ENCODE data around the gene GEMIN7. TPM values are rescaled to one million over a fixed set of nuclear protein-coding genes. Genes with fewer than 3 reads are reported as not detected.

GEMIN7 gene
- total RNA-seq, 1 donor from 2014 or later = 39.4 TPM

DNA sequence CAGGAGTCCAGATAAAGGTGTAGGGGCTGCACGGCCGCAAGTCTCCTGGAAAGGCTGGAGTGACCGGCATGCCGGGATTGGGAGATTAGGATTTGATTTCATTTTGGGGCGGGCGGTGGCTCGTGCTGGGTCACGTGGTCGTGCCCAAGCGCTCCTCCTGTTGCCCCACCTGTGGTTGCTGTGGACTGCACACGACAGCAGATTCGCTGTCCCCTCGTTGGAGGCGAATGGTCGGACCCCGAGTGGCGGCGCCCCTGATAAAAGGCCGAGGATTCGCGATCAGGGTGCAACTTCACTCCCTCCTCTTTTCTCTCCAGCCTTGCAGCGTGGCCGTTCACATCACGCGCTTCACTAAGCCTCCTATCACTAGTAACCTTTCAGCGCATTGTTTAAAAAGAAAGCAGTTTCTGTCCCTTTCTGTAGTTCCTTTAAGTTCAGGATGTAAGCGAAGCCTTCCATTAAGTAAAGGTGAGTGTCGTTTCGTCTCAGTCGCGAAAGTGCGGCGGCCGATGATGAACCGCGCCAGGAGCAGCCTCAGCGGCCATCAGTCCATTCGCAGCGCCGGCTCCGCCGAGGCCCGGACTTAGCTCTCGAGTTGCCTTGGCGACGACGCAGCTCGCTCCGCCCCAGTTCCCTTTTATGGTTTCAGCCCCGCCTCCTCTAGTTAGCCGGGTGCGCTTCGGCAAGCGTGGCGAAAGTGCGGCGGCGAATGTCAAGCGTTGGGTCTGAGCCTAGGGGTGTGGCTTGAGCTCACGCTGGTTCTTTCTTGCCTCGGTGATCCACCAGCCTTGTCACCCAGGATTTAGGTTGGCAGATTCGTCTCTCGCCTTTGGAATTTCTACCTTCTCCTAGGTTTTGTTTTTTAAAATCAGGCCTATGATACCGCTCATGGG is 12.2 kb downstream of the GEMIN7 start:
- peak overlapping the region; percentile 100 for H3K27ac Mint-ChIP-seq
- peaks cover 27% of the 10 kb centered on the region for H3K4me1 Mint-ChIP-seq (ENCODE audit: low read depth)
- peaks cover 10% of the 10 kb centered on the region for H3K36me3 Mint-ChIP-seq (ENCODE audit: insufficient read depth)
- H3K4me3 Mint-ChIP-seq (ENCODE audit: low read depth) = peak overlapping the region; percentile 81
- DNase-seq (ENCODE audit: low spot score, unreplicated experiment) = peak; percentile 98
- TF ChIP-seq, protein P1, sequence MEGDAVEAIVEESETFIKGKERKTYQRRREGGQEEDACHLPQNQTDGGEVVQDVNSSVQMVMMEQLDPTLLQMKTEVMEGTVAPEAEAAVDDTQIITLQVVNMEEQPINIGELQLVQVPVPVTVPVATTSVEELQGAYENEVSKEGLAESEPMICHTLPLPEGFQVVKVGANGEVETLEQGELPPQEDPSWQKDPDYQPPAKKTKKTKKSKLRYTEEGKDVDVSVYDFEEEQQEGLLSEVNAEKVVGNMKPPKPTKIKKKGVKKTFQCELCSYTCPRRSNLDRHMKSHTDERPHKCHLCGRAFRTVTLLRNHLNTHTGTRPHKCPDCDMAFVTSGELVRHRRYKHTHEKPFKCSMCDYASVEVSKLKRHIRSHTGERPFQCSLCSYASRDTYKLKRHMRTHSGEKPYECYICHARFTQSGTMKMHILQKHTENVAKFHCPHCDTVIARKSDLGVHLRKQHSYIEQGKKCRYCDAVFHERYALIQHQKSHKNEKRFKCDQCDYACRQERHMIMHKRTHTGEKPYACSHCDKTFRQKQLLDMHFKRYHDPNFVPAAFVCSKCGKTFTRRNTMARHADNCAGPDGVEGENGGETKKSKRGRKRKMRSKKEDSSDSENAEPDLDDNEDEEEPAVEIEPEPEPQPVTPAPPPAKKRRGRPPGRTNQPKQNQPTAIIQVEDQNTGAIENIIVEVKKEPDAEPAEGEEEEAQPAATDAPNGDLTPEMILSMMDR (IDR thresholded peaks at IDR 0.05; ENCODE audit: unreplicated experiment) = no peak
- H3K9me3 Mint-ChIP-seq (ENCODE audit: low read depth) = no peaks in the 10 kb centered on the region
- no peaks in the 10 kb centered on the region for H3K27me3 Mint-ChIP-seq

DNA sequence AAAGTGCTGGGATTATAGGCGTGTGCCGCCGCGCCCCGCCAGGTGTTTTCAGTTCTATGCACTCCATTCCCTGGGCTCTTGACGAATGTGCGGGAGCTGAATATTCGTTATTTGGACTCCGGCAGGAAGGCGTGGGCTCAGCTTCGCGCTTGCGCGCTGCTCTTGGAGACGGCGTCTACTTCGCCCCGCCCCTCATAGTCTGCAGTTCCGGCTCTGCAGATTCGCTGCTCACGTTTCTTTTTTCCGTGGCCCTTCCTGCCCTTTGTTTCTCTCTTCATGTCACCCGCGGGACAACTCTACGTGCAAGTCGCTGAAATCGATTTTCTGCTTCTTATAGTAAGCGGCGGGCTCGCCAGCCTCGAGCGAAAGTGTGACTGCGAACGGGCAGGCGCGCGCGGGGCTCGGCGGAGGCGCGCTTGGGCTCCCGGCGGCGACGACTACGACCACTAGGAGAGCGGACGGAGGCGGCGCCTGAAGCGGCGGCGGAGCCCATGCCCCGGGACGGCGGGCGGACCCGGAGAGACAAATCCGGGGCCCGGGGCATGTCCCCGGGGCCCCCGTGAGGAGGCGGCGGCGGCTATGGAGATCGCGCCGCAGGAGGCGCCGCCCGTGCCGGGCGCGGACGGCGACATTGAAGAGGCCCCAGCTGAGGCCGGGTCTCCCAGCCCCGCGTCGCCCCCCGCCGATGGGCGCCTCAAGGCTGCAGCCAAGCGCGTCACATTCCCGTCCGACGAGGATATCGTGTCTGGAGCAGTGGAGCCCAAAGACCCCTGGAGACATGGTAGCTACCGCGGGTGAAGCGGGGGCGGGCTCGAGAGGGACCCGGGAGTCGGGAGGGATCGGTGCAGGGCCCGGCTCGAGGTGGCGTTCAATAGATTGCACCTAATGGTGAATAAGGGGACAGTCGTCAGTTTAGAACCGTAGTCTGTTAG is 14.0 kb downstream of the GEMIN7 start, which contains the start of gene PPP1R37:
Gene PPP1R37 (plus strand): TSS at position 433 of the 932 bp plus-strand sequence. CDS start 147 bp downstream, at position 580.
- TF ChIP-seq, protein P1 (IDR thresholded peaks at IDR 0.05; ENCODE audit: unreplicated experiment) = peak; percentile 50
- H3K4me1 Mint-ChIP-seq (ENCODE audit: low read depth) = peaks cover 42% of the 10 kb centered on the region
- H3K36me3 Mint-ChIP-seq (ENCODE audit: insufficient read depth) = peaks cover 6% of the 10 kb centered on the region
- DNase-seq (ENCODE audit: low spot score, unreplicated experiment) = peak; percentile 85
- H3K27ac Mint-ChIP-seq = peak within 1 kb of the TSS; percentile 100
- no peaks in the 10 kb centered on the region for H3K9me3 Mint-ChIP-seq (ENCODE audit: low read depth)
- H3K4me3 Mint-ChIP-seq (ENCODE audit: low read depth) = peak within 1 kb of the TSS; percentile 81
- no peaks in the 10 kb centered on the region for H3K27me3 Mint-ChIP-seq

DNA sequence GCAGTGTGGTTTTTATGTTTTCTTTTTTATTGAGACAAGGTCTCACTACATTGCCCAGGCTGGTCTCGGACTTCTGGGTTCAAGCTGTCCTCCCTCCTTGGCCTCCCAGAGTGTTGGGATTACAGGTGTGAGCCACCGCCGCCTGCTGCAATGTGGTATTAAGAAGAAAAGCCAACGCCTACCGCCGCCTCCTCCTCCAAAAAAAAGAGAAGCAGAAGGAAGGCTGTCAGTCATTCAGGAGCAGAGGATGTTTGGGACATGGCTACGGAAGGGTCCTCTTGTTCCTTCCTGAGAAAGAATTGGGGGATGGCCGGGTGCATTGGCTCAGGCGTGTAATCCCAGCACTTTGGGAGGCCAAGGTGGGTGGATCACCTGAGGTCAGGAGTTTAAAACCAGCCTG is 15.1 kb downstream of the GEMIN7 start:
- Mint-ChIP-seq H3K27me3 (no peaks in the 10 kb centered on the region), H3K4me3 (ENCODE audit: low read depth) (peak overlapping the region; percentile 81), H3K36me3 (ENCODE audit: insufficient read depth) (peaks cover 5% of the 10 kb centered on the region), H3K27ac (peak overlapping the region; percentile 85), H3K9me3 (ENCODE audit: low read depth) (no peaks in the 10 kb centered on the region), H3K4me1 (ENCODE audit: low read depth) (peaks cover 48% of the 10 kb centered on the region)
- TF ChIP-seq, protein P1 (IDR thresholded peaks at IDR 0.05; ENCODE audit: unreplicated experiment) = no peak
- DNase-seq (ENCODE audit: low spot score, unreplicated experiment) = no peak

DNA sequence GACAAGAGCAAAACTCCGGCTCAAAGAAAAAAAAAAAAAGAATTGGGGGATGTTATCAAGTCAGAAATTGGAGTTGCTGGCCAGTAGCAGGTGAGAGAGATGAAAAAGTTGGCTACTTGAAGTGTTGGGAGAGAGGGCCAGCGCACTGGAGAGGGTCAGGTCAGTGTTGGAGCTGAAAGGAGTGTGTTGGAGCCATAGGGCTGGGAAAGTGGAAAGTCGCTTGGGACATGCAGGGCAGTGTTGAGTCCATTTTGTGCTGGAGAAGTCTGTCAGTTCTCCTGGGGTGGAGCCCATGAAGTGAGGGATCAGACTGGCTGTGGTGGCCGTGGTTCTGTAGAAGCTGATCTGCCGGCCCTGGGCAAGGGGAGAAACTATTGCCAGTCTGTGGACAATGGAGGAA is 15.6 kb downstream of the GEMIN7 start:
- TF ChIP-seq, protein P1 (IDR thresholded peaks at IDR 0.05; ENCODE audit: unreplicated experiment) = no peak
- Mint-ChIP-seq H3K9me3 (ENCODE audit: low read depth) (no peaks in the 10 kb centered on the region), H3K4me1 (ENCODE audit: low read depth) (peaks cover 51% of the 10 kb centered on the region), H3K36me3 (ENCODE audit: insufficient read depth) (peaks cover 5% of the 10 kb centered on the region), H3K27ac (peak overlapping the region; percentile 75), H3K27me3 (no peaks in the 10 kb centered on the region), H3K4me3 (ENCODE audit: low read depth) (peak overlapping the region; percentile 81)
- DNase-seq (ENCODE audit: low spot score, unreplicated experiment) = no peak
